ENCODE results near the gene PLXDC2. TPM values are rescaled to one million over a fixed set of nuclear protein-coding genes. Genes with fewer than 3 reads are reported as not detected.
A peak's percentile ranks its signal among the peaks of the same experiment; 100 is the strongest.

The PLXDC2 gene
- total and polyA plus RNA-seq, 2 experiments from 2014 or later = 13.5 to 19.4 TPM

DNA sequence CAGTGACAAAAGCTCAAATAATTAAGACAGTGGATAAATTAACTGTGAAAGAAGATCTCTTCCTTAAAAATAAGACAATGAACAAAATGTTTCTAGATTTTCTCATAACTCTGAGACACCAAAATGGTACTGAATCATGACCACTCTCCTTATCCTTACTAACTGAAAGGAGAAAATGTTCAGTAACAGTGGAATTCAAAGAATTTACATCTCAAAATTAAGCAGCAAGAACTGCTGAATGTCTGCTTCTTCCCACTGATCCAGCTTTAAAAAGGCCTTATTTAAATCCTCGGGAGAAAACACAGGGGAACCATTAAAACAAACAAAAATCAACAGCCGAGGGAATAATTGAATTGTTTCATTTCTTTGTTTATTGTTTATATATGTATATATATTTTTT is 27.3 kb upstream of the PLXDC2 start:
- Histone ChIP-seq H3K4me1 (ENCODE audit: insufficient read depth) (peaks cover 6% of the 10 kb centered on the region), H3K4me3 (no peak overlapping the region), H3K9me2 (ENCODE audit: insufficient read depth) (no peaks in the 10 kb centered on the region), H3F3A (replicated peaks; ENCODE audit: low read depth) (no peaks in the 10 kb centered on the region), H3K4me2 (no peak overlapping the region), H3K79me2 (replicated peaks; ENCODE audit: insufficient read depth) (no peaks in the 10 kb centered on the region), H4K20me1 (replicated peaks; ENCODE audit: insufficient read depth) (no peaks in the 10 kb centered on the region), H2AFZ (no peak overlapping the region), H3K36me3 (ENCODE audit: insufficient read depth) (no peaks in the 10 kb centered on the region), H3K27me3 (ENCODE audit: insufficient read depth) (no peaks in the 10 kb centered on the region), H3K27ac (ENCODE audit: low read depth) (peak overlapping the region; percentile 13; the same call in 1 of the 2 replicates)
- H3K4me3 Mint-ChIP-seq = no peak overlapping the region; the same call in 2 of the 3 replicates
- H3K4me1 Mint-ChIP-seq = peaks cover 21% of the 10 kb centered on the region
- H3K27ac Mint-ChIP-seq = peak overlapping the region; percentile 85
- peak; percentile 51; the same call in 2 of the 3 replicates for ATAC-seq
- H3K27me3 Mint-ChIP-seq (ENCODE audit: insufficient read depth, low read depth, poor library complexity) = no peaks in the 10 kb centered on the region
- peak; percentile 51 for DNase-seq (ENCODE audit: low spot score)
- H3K36me3 Mint-ChIP-seq (ENCODE audit: low read depth) = no peaks in the 10 kb centered on the region
- TF ChIP-seq STAT1 (IDR thresholded peaks at IDR 0.05; ENCODE audit: unreplicated experiment) (no peak), REST (IDR thresholded peaks at IDR 0.05; ENCODE audit: unreplicated experiment) (no peak), JUNB (IDR thresholded peaks at IDR 0.05; ENCODE audit: unreplicated experiment) (no peak), POLR2AphosphoS5 (IDR thresholded peaks at IDR 0.05; ENCODE audit: low read depth) (no peak), EZH2phosphoT487 (IDR thresholded peaks at IDR 0.05; ENCODE audit: unreplicated experiment) (no peak), CTCF (conservative IDR thresholded peaks at IDR 0.05; ENCODE audit: low read depth in 2 of 2) (no peak), ZNF114 (CRISPR knock-in tag; IDR thresholded peaks at IDR 0.05) (no peak), EZH2 (IDR thresholded peaks at IDR 0.05; ENCODE audit: low read depth, unreplicated experiment) (no peak)
- TF ChIP-seq, protein P1, sequence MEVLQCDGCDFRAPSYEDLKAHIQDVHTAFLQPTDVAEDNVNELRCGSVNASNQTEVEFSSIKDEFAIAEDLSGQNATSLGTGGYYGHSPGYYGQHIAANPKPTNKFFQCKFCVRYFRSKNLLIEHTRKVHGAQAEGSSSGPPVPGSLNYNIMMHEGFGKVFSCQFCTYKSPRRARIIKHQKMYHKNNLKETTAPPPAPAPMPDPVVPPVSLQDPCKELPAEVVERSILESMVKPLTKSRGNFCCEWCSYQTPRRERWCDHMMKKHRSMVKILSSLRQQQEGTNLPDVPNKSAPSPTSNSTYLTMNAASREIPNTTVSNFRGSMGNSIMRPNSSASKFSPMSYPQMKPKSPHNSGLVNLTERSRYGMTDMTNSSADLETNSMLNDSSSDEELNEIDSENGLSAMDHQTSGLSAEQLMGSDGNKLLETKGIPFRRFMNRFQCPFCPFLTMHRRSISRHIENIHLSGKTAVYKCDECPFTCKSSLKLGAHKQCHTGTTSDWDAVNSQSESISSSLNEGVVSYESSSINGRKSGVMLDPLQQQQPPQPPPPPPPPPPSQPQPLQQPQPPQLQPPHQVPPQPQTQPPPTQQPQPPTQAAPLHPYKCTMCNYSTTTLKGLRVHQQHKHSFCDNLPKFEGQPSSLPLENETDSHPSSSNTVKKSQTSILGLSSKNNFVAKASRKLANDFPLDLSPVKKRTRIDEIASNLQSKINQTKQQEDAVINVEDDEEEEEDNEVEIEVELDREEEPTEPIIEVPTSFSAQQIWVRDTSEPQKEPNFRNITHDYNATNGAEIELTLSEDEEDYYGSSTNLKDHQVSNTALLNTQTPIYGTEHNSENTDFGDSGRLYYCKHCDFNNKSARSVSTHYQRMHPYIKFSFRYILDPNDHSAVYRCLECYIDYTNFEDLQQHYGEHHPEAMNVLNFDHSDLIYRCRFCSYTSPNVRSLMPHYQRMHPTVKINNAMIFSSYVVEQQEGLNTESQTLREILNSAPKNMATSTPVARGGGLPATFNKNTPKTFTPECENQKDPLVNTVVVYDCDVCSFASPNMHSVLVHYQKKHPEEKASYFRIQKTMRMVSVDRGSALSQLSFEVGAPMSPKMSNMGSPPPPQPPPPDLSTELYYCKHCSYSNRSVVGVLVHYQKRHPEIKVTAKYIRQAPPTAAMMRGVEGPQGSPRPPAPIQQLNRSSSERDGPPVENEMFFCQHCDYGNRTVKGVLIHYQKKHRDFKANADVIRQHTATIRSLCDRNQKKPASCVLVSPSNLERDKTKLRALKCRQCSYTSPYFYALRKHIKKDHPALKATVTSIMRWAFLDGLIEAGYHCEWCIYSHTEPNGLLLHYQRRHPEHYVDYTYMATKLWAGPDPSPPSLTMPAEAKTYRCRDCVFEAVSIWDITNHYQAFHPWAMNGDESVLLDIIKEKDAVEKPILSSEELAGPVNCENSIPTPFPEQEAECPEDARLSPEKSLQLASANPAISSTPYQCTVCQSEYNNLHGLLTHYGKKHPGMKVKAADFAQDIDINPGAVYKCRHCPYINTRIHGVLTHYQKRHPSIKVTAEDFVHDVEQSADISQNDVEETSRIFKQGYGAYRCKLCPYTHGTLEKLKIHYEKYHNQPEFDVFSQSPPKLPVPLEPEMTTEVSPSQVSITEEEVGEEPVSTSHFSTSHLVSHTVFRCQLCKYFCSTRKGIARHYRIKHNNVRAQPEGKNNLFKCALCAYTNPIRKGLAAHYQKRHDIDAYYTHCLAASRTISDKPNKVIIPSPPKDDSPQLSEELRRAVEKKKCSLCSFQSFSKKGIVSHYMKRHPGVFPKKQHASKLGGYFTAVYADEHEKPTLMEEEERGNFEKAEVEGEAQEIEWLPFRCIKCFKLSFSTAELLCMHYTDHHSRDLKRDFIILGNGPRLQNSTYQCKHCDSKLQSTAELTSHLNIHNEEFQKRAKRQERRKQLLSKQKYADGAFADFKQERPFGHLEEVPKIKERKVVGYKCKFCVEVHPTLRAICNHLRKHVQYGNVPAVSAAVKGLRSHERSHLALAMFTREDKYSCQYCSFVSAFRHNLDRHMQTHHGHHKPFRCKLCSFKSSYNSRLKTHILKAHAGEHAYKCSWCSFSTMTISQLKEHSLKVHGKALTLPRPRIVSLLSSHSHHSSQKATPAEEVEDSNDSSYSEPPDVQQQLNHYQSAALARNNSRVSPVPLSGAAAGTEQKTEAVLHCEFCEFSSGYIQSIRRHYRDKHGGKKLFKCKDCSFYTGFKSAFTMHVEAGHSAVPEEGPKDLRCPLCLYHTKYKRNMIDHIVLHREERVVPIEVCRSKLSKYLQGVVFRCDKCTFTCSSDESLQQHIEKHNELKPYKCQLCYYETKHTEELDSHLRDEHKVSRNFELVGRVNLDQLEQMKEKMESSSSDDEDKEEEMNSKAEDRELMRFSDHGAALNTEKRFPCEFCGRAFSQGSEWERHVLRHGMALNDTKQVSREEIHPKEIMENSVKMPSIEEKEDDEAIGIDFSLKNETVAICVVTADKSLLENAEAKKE (CRISPR knock-in tag; IDR thresholded peaks at IDR 0.05) = no peak
- TF ChIP-seq, protein P2, sequence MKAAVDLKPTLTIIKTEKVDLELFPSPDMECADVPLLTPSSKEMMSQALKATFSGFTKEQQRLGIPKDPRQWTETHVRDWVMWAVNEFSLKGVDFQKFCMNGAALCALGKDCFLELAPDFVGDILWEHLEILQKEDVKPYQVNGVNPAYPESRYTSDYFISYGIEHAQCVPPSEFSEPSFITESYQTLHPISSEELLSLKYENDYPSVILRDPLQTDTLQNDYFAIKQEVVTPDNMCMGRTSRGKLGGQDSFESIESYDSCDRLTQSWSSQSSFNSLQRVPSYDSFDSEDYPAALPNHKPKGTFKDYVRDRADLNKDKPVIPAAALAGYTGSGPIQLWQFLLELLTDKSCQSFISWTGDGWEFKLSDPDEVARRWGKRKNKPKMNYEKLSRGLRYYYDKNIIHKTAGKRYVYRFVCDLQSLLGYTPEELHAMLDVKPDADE (IDR thresholded peaks at IDR 0.05) = no peak
- no peaks in the 10 kb centered on the region for H3K9me3 Mint-ChIP-seq
